Left forelimb (tissue), 1 donor: ENCODE data around the gene SPANXA1.
"Not testable (repeated sequence)": the region's sequence is repeated elsewhere in the genome, so short reads cannot be mapped to it uniquely, and the experiment has no call there.

Experiments
- DNase-seq: peaks from one replicate; pipeline ENCODE4 v3.0.0-alpha.2; 2018; ENCODE audit warnings: low spot score

Gene SPANXA1

GRCh38 chrX:141584638-141585037 lies at the start of gene SPANXA1:
TSS of gene SPANXA1 (minus strand) at chrX:141584738. CDS start at chrX:141584678, 60 bp downstream.
- DNase-seq: not testable (repeated sequence)

- DNase-seq: no peak
Measured at GRCh38 chrX:141632124-141632523, 47.6 kb upstream of the SPANXA1 start.

DNA sequence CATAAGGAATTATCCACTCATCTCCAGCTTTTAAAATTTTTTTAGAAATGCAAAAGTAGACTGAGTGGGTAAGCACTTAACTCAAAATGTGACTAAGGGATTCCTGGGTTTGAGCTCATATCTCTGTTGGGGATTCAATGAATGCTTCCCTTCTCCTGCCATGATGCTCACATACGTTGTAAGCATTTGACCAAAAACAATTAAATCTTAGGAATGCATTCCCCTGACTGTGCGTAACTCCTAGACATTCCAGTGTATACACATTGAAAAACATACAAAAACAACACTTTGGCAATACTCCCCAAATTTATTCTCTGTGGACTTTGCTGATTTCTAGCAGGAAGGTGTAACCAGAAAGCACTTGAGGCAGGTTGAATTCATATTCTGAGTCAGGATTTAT lies 34.8 kb upstream of the SPANXA1 start:
- DNase-seq: no peak

DNA sequence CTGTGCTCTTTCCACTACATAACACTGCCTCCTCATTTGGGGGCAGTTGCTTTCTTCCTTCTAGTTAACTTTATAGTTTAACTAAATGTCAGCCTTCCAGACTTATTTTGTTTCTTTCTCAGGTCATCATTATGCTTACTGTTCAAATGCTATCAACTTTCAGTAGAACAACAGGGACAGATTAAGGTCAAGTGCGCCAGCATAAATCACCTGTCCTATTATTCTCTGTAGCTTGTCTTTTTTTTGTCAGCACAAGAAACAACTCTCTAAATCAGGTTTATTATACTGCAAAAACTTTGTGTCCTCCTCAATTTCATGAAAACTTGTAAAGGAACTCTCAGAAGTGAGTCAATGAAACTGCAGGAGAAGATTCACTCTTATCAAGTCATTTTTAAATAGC lies 24.6 kb upstream of the SPANXA1 start:
- no peak for DNase-seq

DNA sequence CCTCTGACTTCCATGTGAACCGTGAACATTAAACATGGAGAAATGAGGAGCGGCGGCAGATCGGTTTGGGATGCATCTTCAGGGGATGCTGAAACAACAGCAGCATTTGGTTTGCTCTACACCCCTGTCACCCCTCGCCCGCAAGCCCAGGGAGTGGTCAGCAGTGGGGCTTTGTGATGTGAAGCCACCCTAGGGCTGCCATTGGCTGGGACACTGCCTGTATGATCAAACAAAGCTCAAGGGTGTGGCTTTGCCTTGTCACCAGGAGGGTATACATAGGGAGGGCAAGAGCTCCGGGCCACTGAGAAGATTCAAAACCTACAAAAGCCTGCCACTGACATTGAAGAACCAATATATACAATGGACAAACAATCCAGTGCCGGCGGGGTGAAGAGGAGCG lies 4.9 kb upstream of the SPANXA1 start, which contains the start of gene SPANXA2:
TSS of gene SPANXA2 (plus strand) at position 301 of the 400 bp plus-strand sequence. CDS start at position 361, 60 bp downstream.
- not testable (repeated sequence) for DNase-seq

DNA sequence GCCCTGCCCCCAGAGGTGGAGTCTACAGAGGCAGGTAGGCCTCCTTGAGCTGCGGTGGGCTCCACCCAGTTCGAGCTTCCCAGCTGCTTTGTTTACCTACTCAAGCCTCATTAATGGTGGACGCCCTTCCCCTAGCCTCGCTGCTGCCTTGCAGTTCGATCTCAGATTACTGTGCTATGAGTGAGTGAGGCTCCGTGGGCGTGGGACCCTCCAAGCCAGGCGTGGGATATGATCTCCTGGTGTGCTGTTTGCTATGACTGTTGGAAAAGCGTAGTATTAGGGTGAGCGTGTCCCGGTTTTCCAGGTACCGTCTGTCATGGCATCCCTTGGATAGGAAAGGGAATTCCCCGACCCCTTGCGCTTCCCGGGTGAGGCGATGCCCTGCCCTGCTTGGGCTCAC lies 42.0 kb downstream of the SPANXA1 start:
- DNase-seq: not testable (repeated sequence)
